Measurements from ENCODE around the gene CHRNG.
A peak's percentile ranks its signal among the peaks of the same experiment; 100 is the strongest.

The CHRNG gene

GRCh38 chr2:232490221-232491138 lies 49.0 kb upstream of the CHRNG start:
- CTCF ChIA-PET: interaction anchor here (1.3 kb wide), 2 partner anchors 31 to 46 kb away, joined by 3 read pairs; no protein-coding TSS in a partner anchor
- Histone ChIP-seq H3K4me1 (ENCODE audit: control insufficient read depth, insufficient read depth, low read length) (no peaks in the 10 kb centered on the region), H3K27ac (ENCODE audit: extremely low read depth, low read depth, low read length) (no peak overlapping the region), H3K36me3 (ENCODE audit: control insufficient read depth in 2 of 2, insufficient read depth in 1 of 2, low read length in 2 of 2) (no peaks in the 10 kb centered on the region), H3K4me3 (ENCODE audit: low read depth, low read length) (no peak overlapping the region), H3K9me3 (ENCODE audit: control insufficient read depth, insufficient read depth, low read depth, low read length) (no peaks in the 10 kb centered on the region)
- POLR2A ChIA-PET: no interaction called here
- TF ChIP-seq ZFHX2 (tag by site-specific recombination; conservative IDR thresholded peaks at IDR 0.05) (peak; percentile 61), ZNF175 (tag by site-specific recombination; IDR thresholded peaks at IDR 0.05) (no peak), ZNF843 (tag by site-specific recombination; IDR thresholded peaks at IDR 0.05) (no peak), ZNF707 (tag by site-specific recombination; IDR thresholded peaks at IDR 0.05) (no peak), ZNF48 (tag by site-specific recombination; IDR thresholded peaks at IDR 0.05) (no peak), ZNF518A (tag by site-specific recombination; conservative IDR thresholded peaks at IDR 0.05; ENCODE audit: low read depth) (no peak), ZNF146 (tag by site-specific recombination; IDR thresholded peaks at IDR 0.05) (no peak), ZNF521 (tag by site-specific recombination; IDR thresholded peaks at IDR 0.05) (no peak), ZSCAN4 (tag by site-specific recombination; IDR thresholded peaks at IDR 0.05) (no peak), ZNF394 (tag by site-specific recombination; IDR thresholded peaks at IDR 0.05; ENCODE audit: borderline replicate concordance) (no peak), SETDB1 (IDR thresholded peaks at IDR 0.05; ENCODE audit: insufficient read length, low read length) (no peak), ZNF785 (tag by site-specific recombination; IDR thresholded peaks at IDR 0.05) (no peak), HOXD13 (CRISPR knock-in tag; IDR thresholded peaks at IDR 0.05; ENCODE audit: borderline replicate concordance) (no peak), ZNF174 (tag by site-specific recombination; IDR thresholded peaks at IDR 0.05) (no peak), ZNF398 (tag by site-specific recombination; IDR thresholded peaks at IDR 0.05) (no peak), KLF1 (tag by site-specific recombination; IDR thresholded peaks at IDR 0.05) (peak; percentile 85), ZNF311 (tag by site-specific recombination; IDR thresholded peaks at IDR 0.05; ENCODE audit: borderline replicate concordance) (no peak), ZNF501 (tag by site-specific recombination; IDR thresholded peaks at IDR 0.05) (no peak), ZNF768 (tag by site-specific recombination; IDR thresholded peaks at IDR 0.05) (no peak), ZNF324 (tag by site-specific recombination; IDR thresholded peaks at IDR 0.05) (no peak), ZNF248 (tag by site-specific recombination; IDR thresholded peaks at IDR 0.05) (no peak), PRDM10 (tag by site-specific recombination; IDR thresholded peaks at IDR 0.05) (peak; percentile 66; the same call in 1 of the 2 replicates), ZNF513 (tag by site-specific recombination; IDR thresholded peaks at IDR 0.05) (no peak)
